SK-N-SH (cell line): Measurements from ENCODE around the gene TET2. TPM values are rescaled to one million over a fixed set of nuclear protein-coding genes. Genes with fewer than 3 reads are reported as not detected.
A peak's percentile ranks its signal among the peaks of the same experiment; 100 is the strongest.

ENCODE experiments used
- CTCF ChIA-PET: fragments of 300-600, 350-600 bp; formaldehyde crosslinking; extraction: SDS; loops from one replicate; lab custom pipeline; 2021; lab: Yijun Ruan, JAX
- POLR2A ChIA-PET: fragments of 350-600 bp; sonication (Branson Sonifier 250); formaldehyde crosslinking; extraction: SDS; loops from one replicate; lab custom pipeline; 2020; ENCODE audit warnings: antibody characterized with exemption, inconsistent platforms; lab: Yijun Ruan, JAX
- DNase-seq: peaks from one replicate; pipeline ENCODE4 v3.0.0; 2012
- H2AFZ ChIP-seq: fragments of 200-600 bp; sonication (generic); 2 replicates; pipeline ENCODE4 v1.8.1; 2016; ENCODE audit warnings: antibody characterized with exemption, mild to moderate bottlenecking, low read depth
- H3F3A ChIP-seq: fragments of 200-600 bp; sonication (generic); replicated peaks from 2 replicates; pipeline ENCODE3; 2016; ENCODE audit warnings: antibody characterized with exemption, mild to moderate bottlenecking; ENCODE audit not compliant: insufficient read depth
- H3K27ac ChIP-seq, 2 experiments: fragments of 200-500 bp in 1 of 2; fragments of 200-600 bp in 1 of 2; sonication (Bioruptor generic) in 1 of 2; sonication (generic), shearing (Covaris generic) in 1 of 2; 2 replicates each; pipeline versions ENCODE4 v1.5.1 to v1.6.1; 2014 to 2016; ENCODE audit warnings: low read depth in 2 of 2, inconsistent platforms in 1 of 2, low read length in 1 of 2, mild to moderate bottlenecking in 1 of 2, mixed read lengths in 1 of 2
- H3K27me3 ChIP-seq: fragments of 200-600 bp; sonication (generic), shearing (Covaris generic); 2 replicates; pipeline ENCODE4 v1.6.1; 2016; ENCODE audit warnings: mixed run types; ENCODE audit not compliant: insufficient read depth
- H3K36me3 ChIP-seq, 2 experiments: fragments of 200-500 bp in 1 of 2; fragments of 200-600 bp in 1 of 2; sonication (Bioruptor generic) in 1 of 2; sonication (generic) in 1 of 2; replicated peaks in 1 of 2; 2 replicates each; pipeline versions ENCODE3 to v1.5.1; 2014 to 2016; ENCODE audit warnings: low read length in 1 of 2, mild to moderate bottlenecking in 1 of 2; ENCODE audit not compliant: insufficient read depth in 2 of 2, control insufficient read depth in 1 of 2
- H3K4me1 ChIP-seq, 2 experiments: fragments of 200-500 bp in 1 of 2; fragments of 200-600 bp in 1 of 2; sonication (Bioruptor generic) in 1 of 2; sonication (generic), shearing (Covaris generic) in 1 of 2; 2 replicates each; pipeline versions ENCODE4 v1.5.1 to v1.6.1; 2014 to 2016; ENCODE audit warnings: low read depth in 1 of 2, low read length in 1 of 2, mixed run types in 1 of 2; ENCODE audit not compliant: insufficient read depth in 2 of 2, control insufficient read depth in 1 of 2
- H3K4me2 ChIP-seq: fragments of 200-600 bp; sonication (generic), shearing (Covaris generic); 2 replicates; pipeline ENCODE4 v1.6.1; 2017; ENCODE audit warnings: mixed run types
- H3K4me3 ChIP-seq, 2 experiments: fragments of 200-500 bp in 1 of 2; fragments of 200-600 bp in 1 of 2; sonication (Bioruptor generic) in 1 of 2; sonication (generic), shearing (Covaris generic) in 1 of 2; 2 replicates each; pipeline versions ENCODE4 v1.5.1 to v1.8.1; 2014 to 2016; ENCODE audit warnings: low read depth in 2 of 2, inconsistent platforms in 1 of 2, low read length in 1 of 2, mild to moderate bottlenecking in 1 of 2, mixed read lengths in 1 of 2, moderate library complexity in 1 of 2
- H3K79me2 ChIP-seq: fragments of 200-600 bp; sonication (generic); 2 replicates; pipeline ENCODE4 v1.8.1; 2017; ENCODE audit warnings: mild to moderate bottlenecking; ENCODE audit not compliant: insufficient read depth
- H3K9ac ChIP-seq: fragments of 200-600 bp; sonication (generic); 2 replicates; pipeline ENCODE4 v1.6.1; 2017; ENCODE audit warnings: mixed run types
- H3K9me2 ChIP-seq: fragments of 200-600 bp; sonication (generic); 2 replicates; pipeline ENCODE4 v1.6.1; 2017; ENCODE audit warnings: mixed run types
- H3K9me3 ChIP-seq: fragments of 200-600 bp; sonication (generic); 2 replicates; pipeline ENCODE4 v1.6.1; 2017; ENCODE audit warnings: mixed run types, mild to moderate bottlenecking, moderate library complexity
- H4K20me1 ChIP-seq: fragments of 200-600 bp; sonication (generic); 2 replicates; pipeline ENCODE4 v1.6.1; 2017; ENCODE audit warnings: mild to moderate bottlenecking, mixed run types; ENCODE audit not compliant: insufficient read depth
- EZH2phosphoT487 ChIP-seq: fragments of 200-600 bp; sonication (generic); IDR thresholded peaks from 2 replicates; pipeline ENCODE4 v1.6.1; 2017; ENCODE audit warnings: low read depth, mixed run types, mild to moderate bottlenecking, antibody characterized with exemption, moderate library complexity, borderline replicate concordance
- FOSL2 ChIP-seq: IDR thresholded peaks from 2 replicates; pipeline ENCODE4 v1.4.0; 2012; ENCODE audit warnings: low read depth, mild to moderate bottlenecking, moderate library complexity, borderline replicate concordance
- FOXM1 ChIP-seq: IDR thresholded peaks from 2 replicates; pipeline ENCODE4 v1.4.0; 2012; ENCODE audit warnings: low read depth, mild to moderate bottlenecking
- GATA2 ChIP-seq: sonication (generic); formaldehyde crosslinking; IDR thresholded peaks from 2 replicates; pipeline ENCODE4 v1.5.0; 2020; ENCODE audit warnings: mild to moderate bottlenecking, missing genetic modification reagents
- JUND ChIP-seq: IDR thresholded peaks from 2 replicates; pipeline ENCODE4 v1.4.0; 2012
- MEF2A ChIP-seq: IDR thresholded peaks from 2 replicates; pipeline ENCODE4 v1.4.0; 2012; ENCODE audit warnings: low read depth, borderline replicate concordance
- MXI1 ChIP-seq: IDR thresholded peaks from 2 replicates; pipeline ENCODE4 v1.6.1; 2012; ENCODE audit warnings: mild to moderate bottlenecking, low read depth, low read length, improper control_type of control experiment
- POLR2AphosphoS5 ChIP-seq: IDR thresholded peaks from 2 replicates; pipeline ENCODE4 v1.6.1; 2012; ENCODE audit warnings: low read depth, low read length
- RFX5 ChIP-seq: IDR thresholded peaks from 2 replicates; pipeline ENCODE4 v1.6.1; 2012; ENCODE audit warnings: mild to moderate bottlenecking, improper control_type of control experiment, low read length
- SMC3 ChIP-seq: IDR thresholded peaks from 2 replicates; pipeline ENCODE4 v1.6.1; 2012; ENCODE audit warnings: low read depth, low read length, improper control_type of control experiment
- TAF1 ChIP-seq: IDR thresholded peaks from 2 replicates; pipeline ENCODE4 v1.6.1; 2012; ENCODE audit warnings: low read depth, mild to moderate bottlenecking, low read length, moderate library complexity, borderline replicate concordance
- TEAD4 ChIP-seq: IDR thresholded peaks from 2 replicates; pipeline ENCODE4 v1.4.0; 2012; ENCODE audit warnings: mild to moderate bottlenecking, borderline replicate concordance; ENCODE audit not compliant: insufficient read depth
- YY1 ChIP-seq: IDR thresholded peaks from 2 replicates; pipeline ENCODE4 v1.4.0; 2012; ENCODE audit warnings: low read depth, mild to moderate bottlenecking
- WGBS: methylation state at CpG from one replicate; pipeline ENCODE4 v1.1.6; 2017; ENCODE audit warnings: low lambda C conversion rate; 5-methylcytosine and 5-hydroxymethylcytosine counted together
- polyA plus RNA-seq, 3 experiments: library from polyadenylated mRNA; depleted of rRNA; stranded (reverse); fragments of >200 nt; gene quantifications; 2 replicates each; pipeline ENCODE4 v1.2.3, GENCODE V29; 2012
- TF ChIP-seq, protein P1 (sequence below): fragments of 200-600 bp; sonication (generic); IDR thresholded peaks from 2 replicates; pipeline ENCODE4 v1.6.1; 2017; ENCODE audit warnings: antibody characterized with exemption, mild to moderate bottlenecking, moderate library complexity
- TF ChIP-seq, protein P2 (sequence below): IDR thresholded peaks from 2 replicates; pipeline ENCODE4 v1.4.0; 2012; ENCODE audit warnings: low read depth, borderline replicate concordance
- TF ChIP-seq, protein P3 (sequence below): fragments of 150-350 bp; IDR thresholded peaks from 2 replicates; pipeline ENCODE4 v1.6.1; 2016; ENCODE audit warnings: mild to moderate bottlenecking, low read depth, low read length

Gene TET2
- polyA plus RNA-seq, 1 of the 3 experiments (the other 2 are of a cell fraction), result 3.5 TPM

DNA sequence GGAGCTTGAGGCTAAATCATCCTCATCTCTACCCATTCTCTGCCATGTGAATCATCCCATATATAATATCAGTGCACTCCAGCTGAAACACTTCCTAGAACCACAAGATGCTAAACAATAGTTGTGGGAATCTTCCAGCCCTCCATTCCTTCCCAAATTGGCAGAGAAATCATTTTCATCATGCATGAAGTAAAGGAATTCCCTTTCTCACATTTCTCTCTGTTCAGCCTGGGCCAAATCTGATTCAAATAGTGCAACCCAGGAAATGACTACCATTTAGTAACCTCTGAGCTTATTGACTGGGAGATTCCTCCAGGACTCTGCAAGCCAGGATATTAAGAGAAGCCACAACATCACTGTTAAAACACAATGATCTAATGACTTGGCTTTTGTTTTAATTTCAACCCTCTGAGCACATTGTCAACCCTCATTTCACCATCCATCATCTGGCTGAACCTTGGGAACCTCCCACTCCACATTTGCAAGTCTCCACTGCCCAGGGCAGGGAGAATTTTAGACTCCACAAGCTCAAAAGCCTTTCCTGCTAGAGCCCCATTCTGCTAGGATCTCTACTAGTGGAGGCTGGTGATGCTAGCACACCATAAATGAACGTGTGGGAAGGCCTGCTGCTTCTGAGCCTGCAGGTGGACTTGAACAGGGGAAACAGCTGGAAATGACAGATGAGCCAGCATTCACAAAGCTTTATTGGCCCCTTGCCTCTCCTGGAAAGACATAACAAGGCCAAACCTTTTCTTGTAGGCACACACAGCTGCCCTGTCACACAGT lies 133.9 kb downstream of the TET2 start (continued):
- TF ChIP-seq EZH2phosphoT487, result no peak
- peak; percentile 57; the same call in 1 of the 2 replicates for TF ChIP-seq FOSL2
- TF ChIP-seq FOXM1, result peak; percentile 79; the same call in 1 of the 2 replicates
- peak; percentile 81 for TF ChIP-seq JUND
- TF ChIP-seq POLR2AphosphoS5, result peak; percentile 66; the same call in 1 of the 2 replicates
- TF ChIP-seq, protein P1, sequence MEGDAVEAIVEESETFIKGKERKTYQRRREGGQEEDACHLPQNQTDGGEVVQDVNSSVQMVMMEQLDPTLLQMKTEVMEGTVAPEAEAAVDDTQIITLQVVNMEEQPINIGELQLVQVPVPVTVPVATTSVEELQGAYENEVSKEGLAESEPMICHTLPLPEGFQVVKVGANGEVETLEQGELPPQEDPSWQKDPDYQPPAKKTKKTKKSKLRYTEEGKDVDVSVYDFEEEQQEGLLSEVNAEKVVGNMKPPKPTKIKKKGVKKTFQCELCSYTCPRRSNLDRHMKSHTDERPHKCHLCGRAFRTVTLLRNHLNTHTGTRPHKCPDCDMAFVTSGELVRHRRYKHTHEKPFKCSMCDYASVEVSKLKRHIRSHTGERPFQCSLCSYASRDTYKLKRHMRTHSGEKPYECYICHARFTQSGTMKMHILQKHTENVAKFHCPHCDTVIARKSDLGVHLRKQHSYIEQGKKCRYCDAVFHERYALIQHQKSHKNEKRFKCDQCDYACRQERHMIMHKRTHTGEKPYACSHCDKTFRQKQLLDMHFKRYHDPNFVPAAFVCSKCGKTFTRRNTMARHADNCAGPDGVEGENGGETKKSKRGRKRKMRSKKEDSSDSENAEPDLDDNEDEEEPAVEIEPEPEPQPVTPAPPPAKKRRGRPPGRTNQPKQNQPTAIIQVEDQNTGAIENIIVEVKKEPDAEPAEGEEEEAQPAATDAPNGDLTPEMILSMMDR, result no peak
- TF ChIP-seq TEAD4, result peak; percentile 90
- TF ChIP-seq MXI1, result no peak
- TF ChIP-seq YY1, result no peak
- TF ChIP-seq SMC3, result no peak
- TF ChIP-seq RFX5, result no peak

DNA sequence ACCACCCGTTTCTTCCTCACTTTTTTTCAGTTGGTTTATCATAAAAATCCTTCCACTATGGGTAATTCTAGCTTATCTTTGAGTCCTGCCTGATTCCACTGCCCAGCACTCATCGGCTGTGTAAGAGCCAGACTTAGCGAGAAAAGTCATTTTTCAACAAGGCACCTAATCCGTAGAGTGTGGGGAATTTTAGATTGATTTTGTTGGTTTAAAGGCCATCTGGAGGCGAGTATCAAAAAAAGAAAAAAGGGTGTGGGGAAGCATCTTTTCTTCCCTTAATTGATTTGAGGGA lies 134.4 kb downstream of the TET2 start:
- CTCF ChIA-PET, result no interaction called here
- Histone ChIP-seq H3K27me3 (no peaks in the 10 kb centered on the region), H4K20me1 (no peaks in the 10 kb centered on the region), H3K36me3 (peaks cover 8 to 16% of the 10 kb centered on the region in 2 experiments), H3K9ac (0 out of 2 replicates have a peak overlapping the region, but pooled peaks have one; percentile 1), H3K4me1 (peaks cover 0 to 10% of the 10 kb centered on the region in 2 experiments; a peak in 1 of 4 replicates), H3K27ac (peak overlapping the region in 1 of 2 experiments; percentile 92; a peak in 2 of 4 replicates), H3K9me3 (no peaks in the 10 kb centered on the region), H3K79me2 (no peaks in the 10 kb centered on the region), H3K4me3 (no peak overlapping the region), H3K4me2 (peak overlapping the region; percentile 18), H2AFZ (no peak overlapping the region), H3K9me2 (no peaks in the 10 kb centered on the region), H3F3A (peaks cover 22% of the 10 kb centered on the region)
- TF ChIP-seq RFX5 (no peak), TAF1 (no peak), MEF2A (no peak), SMC3 (no peak), GATA2 (no peak)
- TF ChIP-seq, protein P2, sequence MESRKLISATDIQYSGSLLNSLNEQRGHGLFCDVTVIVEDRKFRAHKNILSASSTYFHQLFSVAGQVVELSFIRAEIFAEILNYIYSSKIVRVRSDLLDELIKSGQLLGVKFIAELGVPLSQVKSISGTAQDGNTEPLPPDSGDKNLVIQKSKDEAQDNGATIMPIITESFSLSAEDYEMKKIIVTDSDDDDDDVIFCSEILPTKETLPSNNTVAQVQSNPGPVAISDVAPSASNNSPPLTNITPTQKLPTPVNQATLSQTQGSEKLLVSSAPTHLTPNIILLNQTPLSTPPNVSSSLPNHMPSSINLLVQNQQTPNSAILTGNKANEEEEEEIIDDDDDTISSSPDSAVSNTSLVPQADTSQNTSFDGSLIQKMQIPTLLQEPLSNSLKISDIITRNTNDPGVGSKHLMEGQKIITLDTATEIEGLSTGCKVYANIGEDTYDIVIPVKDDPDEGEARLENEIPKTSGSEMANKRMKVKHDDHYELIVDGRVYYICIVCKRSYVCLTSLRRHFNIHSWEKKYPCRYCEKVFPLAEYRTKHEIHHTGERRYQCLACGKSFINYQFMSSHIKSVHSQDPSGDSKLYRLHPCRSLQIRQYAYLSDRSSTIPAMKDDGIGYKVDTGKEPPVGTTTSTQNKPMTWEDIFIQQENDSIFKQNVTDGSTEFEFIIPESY, result no peak
- TF ChIP-seq, protein P3, sequence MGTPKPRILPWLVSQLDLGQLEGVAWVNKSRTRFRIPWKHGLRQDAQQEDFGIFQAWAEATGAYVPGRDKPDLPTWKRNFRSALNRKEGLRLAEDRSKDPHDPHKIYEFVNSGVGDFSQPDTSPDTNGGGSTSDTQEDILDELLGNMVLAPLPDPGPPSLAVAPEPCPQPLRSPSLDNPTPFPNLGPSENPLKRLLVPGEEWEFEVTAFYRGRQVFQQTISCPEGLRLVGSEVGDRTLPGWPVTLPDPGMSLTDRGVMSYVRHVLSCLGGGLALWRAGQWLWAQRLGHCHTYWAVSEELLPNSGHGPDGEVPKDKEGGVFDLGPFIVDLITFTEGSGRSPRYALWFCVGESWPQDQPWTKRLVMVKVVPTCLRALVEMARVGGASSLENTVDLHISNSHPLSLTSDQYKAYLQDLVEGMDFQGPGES, result no peak
- no peak for DNase-seq
- WGBS, result 84% methylated on average over 5 of the region's 5 CpGs
- POLR2A ChIA-PET, result no interaction called here
